ENCODE data around the gene ZNF362.

Gene ZNF362

GRCh38 chr1:33330361-33330890, 74.1 kb downstream of the ZNF362 start:
- DNase-seq, result no peak

- no peak for DNase-seq
These were observed 74.6 kb downstream of the ZNF362 start for GRCh38 chr1:33330906-33331305.

GRCh38 chr1:33331444-33332356, 75.4 kb downstream of the ZNF362 start:
- DNase-seq, result no peak

- DNase-seq, result no peak
These were observed 76.1 kb downstream of the ZNF362 start for GRCh38 chr1:33332357-33332789.

GRCh38 chr1:33332881-33333280, 76.6 kb downstream of the ZNF362 start:
- no peak for DNase-seq

- DNase-seq, result no peak
These were observed 77.8 kb downstream of the ZNF362 start for GRCh38 chr1:33334081-33334552.

- no peak for DNase-seq
These were observed 78.7 kb downstream of the ZNF362 start for GRCh38 chr1:33335020-33335419.

- DNase-seq, result no peak
These were observed 80.3 kb downstream of the ZNF362 start for GRCh38 chr1:33336580-33336979.

- no peak for DNase-seq
These were observed 81.1 kb downstream of the ZNF362 start for GRCh38 chr1:33337441-33337840.

GRCh38 chr1:33338048-33338439, 81.8 kb downstream of the ZNF362 start:
- no peak for DNase-seq

GRCh38 chr1:33338440-33339211, 82.3 kb downstream of the ZNF362 start:
- DNase-seq, result no peak

- no peak for DNase-seq
These were observed 83.1 kb downstream of the ZNF362 start for GRCh38 chr1:33339413-33339812.

- no peak for DNase-seq
These were observed 84.9 kb downstream of the ZNF362 start for GRCh38 chr1:33341190-33341589.

- DNase-seq, result no peak
These were observed 85.9 kb downstream of the ZNF362 start for GRCh38 chr1:33342041-33342723.

GRCh38 chr1:33343539-33343938, 87.2 kb downstream of the ZNF362 start:
- DNase-seq, result no peak

- DNase-seq, result no peak
These were observed 88.7 kb downstream of the ZNF362 start for GRCh38 chr1:33344896-33345560.

GRCh38 chr1:33346533-33346926, 90.2 kb downstream of the ZNF362 start:
- DNase-seq, result no peak

- no peak for DNase-seq
These were observed 90.8 kb downstream of the ZNF362 start for GRCh38 chr1:33346927-33347649.

- no peak for DNase-seq
These were observed 91.3 kb downstream of the ZNF362 start for GRCh38 chr1:33347650-33347992.

GRCh38 chr1:33348194-33348593, 91.9 kb downstream of the ZNF362 start:
- no peak for DNase-seq

GRCh38 chr1:33348676-33349080, 92.4 kb downstream of the ZNF362 start:
- peak; percentile 21 to 34 for DNase-seq

Data from activated CD4-positive, alpha-beta T cell treated with anti-CD3 and anti-CD28 coated beads, Interleukin-2, amount 50 U/mL, for 4 hours (primary cell).